ENCODE data around the gene KSR1. TPM values are rescaled to one million over a fixed set of nuclear protein-coding genes. Genes with fewer than 3 reads are reported as not detected.
A peak's percentile ranks its signal among the peaks of the same experiment; 100 is the strongest.

KSR1 gene
- total and polyA plus RNA-seq, 9 of the 15 experiments (the other 6 are each of a cell fraction or from before 2014, with no cell fraction given) = 1.4 to 51.7 (median 18.4) TPM

- TF ChIP-seq POLR2G (IDR thresholded peaks at IDR 0.05; ENCODE audit: low read depth, low read length) (0 out of 2 replicates have a peak, but pooled peaks have one; percentile 28), MCM3 (IDR thresholded peaks at IDR 0.05) (no peak), BHLHE40 (IDR thresholded peaks at IDR 0.05; ENCODE audit: low read length) (0 out of 2 replicates have a peak, but pooled peaks have one; percentile 12), VEZF1 (CRISPR knock-in tag; IDR thresholded peaks at IDR 0.05) (peak; percentile 50; the same call in 1 of the 2 replicates), KAT2B (IDR thresholded peaks at IDR 0.05; ENCODE audit: low read depth, low read length) (no peak), ZBTB40 (IDR thresholded peaks at IDR 0.05) (no peak), ZBTB40 (CRISPR knock-in tag; IDR thresholded peaks at IDR 0.05) (no peak), ZNF311 (CRISPR knock-in tag; IDR thresholded peaks at IDR 0.05) (no peak), NELFE (IDR thresholded peaks at IDR 0.05; ENCODE audit: insufficient read depth, insufficient read length) (no peak), MTA3 (IDR thresholded peaks at IDR 0.05; ENCODE audit: borderline replicate concordance) (no peak), MAFG (tag; conservative IDR thresholded peaks at IDR 0.05) (no peak), MYC (IDR thresholded peaks at IDR 0.05; ENCODE audit: low read depth, low read length) (peak; percentile 26; the same call in 1 of the 2 replicates), MYC (CRISPR knock-in tag; IDR thresholded peaks at IDR 0.05; ENCODE audit: borderline replicate concordance, low read depth) (no peak), CAMTA2 (CRISPR knock-in tag; conservative IDR thresholded peaks at IDR 0.05) (no peak)
Measured at GRCh38 chr17:27461192-27461859, 5.1 kb downstream of the KSR1 start (continued).
